Stimulated activated CD8-positive, alpha-beta memory T cell treated with anti-CD3 and anti-CD28 coated beads, Interleukin-7, amount 100 ng/mL, for 4 hours (primary cell): ENCODE results near the gene LAG3.

Experiments used
- DNase-seq, 2 donors: peaks; one replicate each; pipeline ENCODE4 v3.0.0-alpha.2; 2020; ENCODE audit warnings: low read depth in 2 of 2

LAG3 gene

GRCh38 chr12:6788972-6789924 is 16.9 kb downstream of the LAG3 start, which contains the start of gene CD4:
TSS of gene CD4 (plus strand) at chr12:6789528. CDS start at chr12:6800139, 10,611 bp downstream.
- no peak for DNase-seq

GRCh38 chr12:6790496-6791150 is 18.3 kb downstream of the LAG3 start:
- DNase-seq = no peak

- DNase-seq = no peak
Observed at GRCh38 chr12:6791931-6792520, 19.7 kb downstream of the LAG3 start.

GRCh38 chr12:6792522-6793201 is 20.3 kb downstream of the LAG3 start:
- DNase-seq = no peak

GRCh38 chr12:6795088-6795487 is 22.8 kb downstream of the LAG3 start:
- DNase-seq = no peak

- DNase-seq = no peak
Observed at GRCh38 chr12:6796576-6796975, 24.3 kb downstream of the LAG3 start.

GRCh38 chr12:6799147-6799546 is 26.8 kb downstream of the LAG3 start:
- DNase-seq = no peak

GRCh38 chr12:6807170-6807569 is 34.9 kb downstream of the LAG3 start:
- no peak for DNase-seq

GRCh38 chr12:6809056-6809455 is 36.7 kb downstream of the LAG3 start:
- no peak for DNase-seq

- no peak for DNase-seq
Observed at GRCh38 chr12:6810758-6811157, 38.4 kb downstream of the LAG3 start.

- no peak for DNase-seq
Observed at GRCh38 chr12:6813363-6813762, 41.0 kb downstream of the LAG3 start.

GRCh38 chr12:6816598-6816997 is 44.3 kb downstream of the LAG3 start:
- no peak for DNase-seq

- DNase-seq = no peak
Observed at GRCh38 chr12:6817098-6817497, 44.8 kb downstream of the LAG3 start.

GRCh38 chr12:6817662-6818157 is 45.4 kb downstream of the LAG3 start:
- DNase-seq = no peak

GRCh38 chr12:6818222-6818621 is 45.9 kb downstream of the LAG3 start:
- no peak for DNase-seq

- DNase-seq = no peak
Observed at GRCh38 chr12:6818645-6819044, 46.3 kb downstream of the LAG3 start.

- no peak for DNase-seq
Observed at GRCh38 chr12:6819106-6820030, 47.0 kb downstream of the LAG3 start.

GRCh38 chr12:6820166-6820565 is 47.8 kb downstream of the LAG3 start:
- no peak for DNase-seq

GRCh38 chr12:6821591-6822425 is 49.5 kb downstream of the LAG3 start, which contains the start of gene GPR162:
TSS of gene GPR162 (plus strand) at chr12:6821821. CDS start at chr12:6823899, 2,078 bp downstream.
- DNase-seq = no peak
